ENCODE measurements around the gene MRPL17. TPM values are rescaled to one million over a fixed set of nuclear protein-coding genes. Genes with fewer than 3 reads are reported as not detected.
A peak's percentile ranks its signal among the peaks of the same experiment; 100 is the strongest.

The MRPL17 gene
- total and polyA plus RNA-seq, 2 of the 13 experiments (the other 11 are each of a cell fraction or from before 2014, with no cell fraction given) = 59.4 to 90.0 TPM

- TF ChIP-seq ZNF710 (CRISPR knock-in tag; IDR thresholded peaks at IDR 0.05; ENCODE audit: borderline replicate concordance) = peak; percentile 66
- TF ChIP-seq ATF3 (CRISPR knock-in tag; IDR thresholded peaks at IDR 0.05) = peak; percentile 19; the same call in 1 of the 2 replicates
- peak; percentile 79 for TF ChIP-seq DR1 (CRISPR knock-in tag; IDR thresholded peaks at IDR 0.05)
- TF ChIP-seq ZNF83 (CRISPR knock-in tag; IDR thresholded peaks at IDR 0.05; ENCODE audit: borderline replicate concordance) = no peak
- no peak for TF ChIP-seq KAT2B (IDR thresholded peaks at IDR 0.05; ENCODE audit: borderline replicate concordance, low read depth, low read length)
- no peak for TF ChIP-seq SKI (IDR thresholded peaks at IDR 0.05; ENCODE audit: partially characterized antibody)
- peak; percentile 79 for TF ChIP-seq ZNF607 (CRISPR knock-in tag; IDR thresholded peaks at IDR 0.05; ENCODE audit: borderline replicate concordance)
- no peak for TF ChIP-seq ONECUT2 (CRISPR knock-in tag; IDR thresholded peaks at IDR 0.05)
- peak; percentile 82; the same call in 1 of the 2 replicates for TF ChIP-seq CSRNP1 (CRISPR knock-in tag; IDR thresholded peaks at IDR 0.05)
- TF ChIP-seq ZNF761 (CRISPR knock-in tag; conservative IDR thresholded peaks at IDR 0.05) = 0 out of 2 replicates have a peak, but pooled peaks have one; percentile 63
- peak; percentile 79 for TF ChIP-seq ZNF335 (CRISPR knock-in tag; IDR thresholded peaks at IDR 0.05)
- peak; percentile 94 for TF ChIP-seq ZNF563 (CRISPR knock-in tag; IDR thresholded peaks at IDR 0.05)
- TF ChIP-seq ZNF883 (CRISPR knock-in tag; IDR thresholded peaks at IDR 0.05; ENCODE audit: not compliant biosample characterization) = peak; percentile 96
- TF ChIP-seq ZNF7 (CRISPR knock-in tag; IDR thresholded peaks at IDR 0.05) = no peak; the same call in 1 of the 2 replicates
- no peak for TF ChIP-seq ATRX (CRISPR knock-in tag; IDR thresholded peaks at IDR 0.05; ENCODE audit: borderline replicate concordance)
- TF ChIP-seq ARNT2 (CRISPR knock-in tag; IDR thresholded peaks at IDR 0.05; ENCODE audit: low read depth) = peak; percentile 94
- TF ChIP-seq EEA1 (CRISPR knock-in tag; IDR thresholded peaks at IDR 0.05; ENCODE audit: borderline replicate concordance) = no peak
- peak; percentile 92 for TF ChIP-seq KMT2A (CRISPR knock-in tag; IDR thresholded peaks at IDR 0.05)
- no peak for TF ChIP-seq ZMYM2 (CRISPR knock-in tag; IDR thresholded peaks at IDR 0.05)
- no peak for TF ChIP-seq ZBTB21 (CRISPR knock-in tag; IDR thresholded peaks at IDR 0.05)
- no peak for TF ChIP-seq ZBTB14 (CRISPR knock-in tag; IDR thresholded peaks at IDR 0.05)
- peak; percentile 91 for TF ChIP-seq MEF2D (CRISPR knock-in tag; IDR thresholded peaks at IDR 0.05)
- TF ChIP-seq MED13 (CRISPR knock-in tag; IDR thresholded peaks at IDR 0.05) = 0 out of 2 replicates have a peak, but pooled peaks have one; percentile 80
Observed at GRCh38 chr11:6682936-6683861, at the start of gene MRPL17 (continued).

Data from HepG2 (cell line).